Gastroesophageal sphincter (tissue), 3 donors: ENCODE data around the gene PTGER2.

ENCODE experiments used
- EP300 ChIP-seq: sonication (generic); formaldehyde crosslinking; IDR thresholded peaks from one replicate; pipeline ENCODE4 v1.6.1; 2017; ENCODE audit warnings: antibody characterized with exemption, mild to moderate bottlenecking
- POLR2A ChIP-seq, 2 donors: fragments of 450-650 bp; IDR thresholded peaks; one replicate each; pipeline ENCODE4 v1.6.1; 2017; ENCODE audit warnings: antibody characterized with exemption in 2 of 2, mild to moderate bottlenecking in 2 of 2, moderate library complexity in 1 of 2
- POLR2AphosphoS5 ChIP-seq: sonication (generic); formaldehyde crosslinking; IDR thresholded peaks from one replicate; pipeline ENCODE4 v1.6.1; 2017; ENCODE audit warnings: antibody characterized with exemption
- TF ChIP-seq, protein P1 (sequence below), 4 experiments: fragments of 200-600 bp in 2 of 4; fragments of 450-650 bp in 2 of 4; sonication (generic) in 1 of 4; IDR thresholded peaks; one replicate each; pipeline ENCODE4 v1.5.1; 2017 to 2019; ENCODE audit warnings: antibody characterized with exemption in 4 of 4, mild to moderate bottlenecking in 2 of 4, moderate library complexity in 2 of 4

GRCh38 chr14:52346778-52347177 lies 32.7 kb downstream of the PTGER2 start:
- TF ChIP-seq, protein P1, sequence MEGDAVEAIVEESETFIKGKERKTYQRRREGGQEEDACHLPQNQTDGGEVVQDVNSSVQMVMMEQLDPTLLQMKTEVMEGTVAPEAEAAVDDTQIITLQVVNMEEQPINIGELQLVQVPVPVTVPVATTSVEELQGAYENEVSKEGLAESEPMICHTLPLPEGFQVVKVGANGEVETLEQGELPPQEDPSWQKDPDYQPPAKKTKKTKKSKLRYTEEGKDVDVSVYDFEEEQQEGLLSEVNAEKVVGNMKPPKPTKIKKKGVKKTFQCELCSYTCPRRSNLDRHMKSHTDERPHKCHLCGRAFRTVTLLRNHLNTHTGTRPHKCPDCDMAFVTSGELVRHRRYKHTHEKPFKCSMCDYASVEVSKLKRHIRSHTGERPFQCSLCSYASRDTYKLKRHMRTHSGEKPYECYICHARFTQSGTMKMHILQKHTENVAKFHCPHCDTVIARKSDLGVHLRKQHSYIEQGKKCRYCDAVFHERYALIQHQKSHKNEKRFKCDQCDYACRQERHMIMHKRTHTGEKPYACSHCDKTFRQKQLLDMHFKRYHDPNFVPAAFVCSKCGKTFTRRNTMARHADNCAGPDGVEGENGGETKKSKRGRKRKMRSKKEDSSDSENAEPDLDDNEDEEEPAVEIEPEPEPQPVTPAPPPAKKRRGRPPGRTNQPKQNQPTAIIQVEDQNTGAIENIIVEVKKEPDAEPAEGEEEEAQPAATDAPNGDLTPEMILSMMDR (IDR thresholded peaks at IDR 0.05) = no peak
- TF ChIP-seq POLR2A (IDR thresholded peaks at IDR 0.05) (no peak), EP300 (no peak), POLR2AphosphoS5 (no peak)
